Suprapubic skin (tissue), 3 donors: ENCODE results near the gene VPS4A.

Experiments
- POLR2A ChIP-seq, 2 donors: fragments of 450-650 bp; IDR thresholded peaks; one replicate each; pipeline ENCODE4 v1.6.1; 2017; ENCODE audit warnings: antibody characterized with exemption in 2 of 2, mild to moderate bottlenecking in 2 of 2, moderate library complexity in 2 of 2
- TF ChIP-seq, protein P1 (sequence below), 2 donors: fragments of 200-600 bp in 1 of 2; fragments of 450-650 bp in 1 of 2; sonication (generic) in 1 of 2; IDR thresholded peaks; one replicate each; pipeline ENCODE4 v1.5.1; 2016 to 2019; ENCODE audit warnings: antibody characterized with exemption in 2 of 2, mild to moderate bottlenecking in 1 of 2, moderate library complexity in 1 of 2

DNA sequence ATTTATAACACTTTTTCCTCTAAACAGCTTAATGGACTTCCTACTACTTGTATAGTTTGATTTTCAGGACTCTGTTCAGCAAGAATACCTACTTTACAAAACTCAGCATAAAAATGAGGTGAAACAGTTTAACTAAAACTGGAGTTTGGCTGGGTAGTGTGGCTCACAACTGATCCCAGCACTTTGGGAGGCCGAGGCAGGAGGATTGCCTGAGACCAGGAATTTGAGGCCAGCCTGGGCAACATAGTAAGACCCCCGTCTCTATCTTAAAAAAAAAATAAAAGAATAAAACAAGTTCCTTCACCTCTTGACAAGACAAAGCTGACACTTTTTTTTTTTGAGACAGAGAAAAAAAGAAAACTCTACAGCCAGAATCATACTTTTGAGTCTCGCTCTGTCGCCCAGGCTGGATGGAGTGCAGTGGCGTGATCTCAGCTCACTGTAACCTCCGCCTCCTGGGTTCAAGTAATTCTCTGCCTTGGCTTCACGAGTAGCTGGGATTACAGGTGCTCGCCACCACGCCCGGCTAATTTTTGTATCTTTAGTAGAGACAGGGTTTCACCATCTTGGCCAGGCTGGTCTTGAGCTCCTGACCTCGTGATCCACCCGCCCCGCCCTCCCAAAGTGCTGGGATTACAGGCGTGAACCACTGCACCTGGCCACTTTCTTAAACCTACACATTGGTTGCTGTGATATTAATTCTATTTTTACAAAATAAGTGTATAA lies 16.6 kb downstream of the VPS4A start:
- TF ChIP-seq, protein P1, sequence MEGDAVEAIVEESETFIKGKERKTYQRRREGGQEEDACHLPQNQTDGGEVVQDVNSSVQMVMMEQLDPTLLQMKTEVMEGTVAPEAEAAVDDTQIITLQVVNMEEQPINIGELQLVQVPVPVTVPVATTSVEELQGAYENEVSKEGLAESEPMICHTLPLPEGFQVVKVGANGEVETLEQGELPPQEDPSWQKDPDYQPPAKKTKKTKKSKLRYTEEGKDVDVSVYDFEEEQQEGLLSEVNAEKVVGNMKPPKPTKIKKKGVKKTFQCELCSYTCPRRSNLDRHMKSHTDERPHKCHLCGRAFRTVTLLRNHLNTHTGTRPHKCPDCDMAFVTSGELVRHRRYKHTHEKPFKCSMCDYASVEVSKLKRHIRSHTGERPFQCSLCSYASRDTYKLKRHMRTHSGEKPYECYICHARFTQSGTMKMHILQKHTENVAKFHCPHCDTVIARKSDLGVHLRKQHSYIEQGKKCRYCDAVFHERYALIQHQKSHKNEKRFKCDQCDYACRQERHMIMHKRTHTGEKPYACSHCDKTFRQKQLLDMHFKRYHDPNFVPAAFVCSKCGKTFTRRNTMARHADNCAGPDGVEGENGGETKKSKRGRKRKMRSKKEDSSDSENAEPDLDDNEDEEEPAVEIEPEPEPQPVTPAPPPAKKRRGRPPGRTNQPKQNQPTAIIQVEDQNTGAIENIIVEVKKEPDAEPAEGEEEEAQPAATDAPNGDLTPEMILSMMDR (IDR thresholded peaks at IDR 0.05): no peak
- TF ChIP-seq POLR2A (IDR thresholded peaks at IDR 0.05): no peak
